Fibroblast of lung (primary cell): ENCODE results near the gene CLCF1.

Experiments
- CTCF ChIP-seq, 2 donors: IDR thresholded peaks in 1 of 2; conservative IDR thresholded peaks in 1 of 2; 1 replicate in 1 of 2; 2 replicates in 1 of 2; pipeline ENCODE4 v1.5.1; 2011 to 2012; ENCODE audit warnings: low read length in 2 of 2, control low read depth in 1 of 2, inconsistent platforms in 1 of 2, low read depth in 1 of 2, mild to moderate bottlenecking in 1 of 2
- EZH2 ChIP-seq: IDR thresholded peaks from 2 replicates; pipeline ENCODE4 v1.5.1; 2012; ENCODE audit warnings: low read length, control low read depth, mild to moderate bottlenecking; ENCODE audit errors: missing control alignments

- TF ChIP-seq CTCF (conservative IDR thresholded peaks at IDR 0.05 in 1 of 2, IDR thresholded peaks at IDR 0.05 in 1 of 2; ENCODE audit: low read depth in 1 of 2, low read length in 2 of 2) (no peak), EZH2 (no peak)
These were observed 36.1 kb downstream of the CLCF1 start for GRCh38 chr11:67337257-67337656.
